WTC11 (cell line): ENCODE measurements around the gene PDE4B. TPM values are rescaled to one million over a fixed set of nuclear protein-coding genes. Genes with fewer than 3 reads are reported as not detected.

ENCODE experiments used
- ATAC-seq: fragments of 200-7000 bp; cut with Tn5 transposase; 2 replicates; pipeline ENCODE4 v1.10.0; 2021; ENCODE audit warnings: mild to moderate bottlenecking, moderate library complexity
- CTCF ChIA-PET: fragments of 300-600 bp; sonication (Branson Sonifier 250); formaldehyde crosslinking; loops from one replicate; lab custom pipeline; 2021; ENCODE audit warnings: antibody characterized with exemption; lab: Charles Lee
- POLR2A ChIA-PET: fragments of 350-600 bp; sonication (Branson Sonifier 250); formaldehyde crosslinking; loops from one replicate; lab custom pipeline; 2021; ENCODE audit warnings: antibody characterized with exemption; lab: Charles Lee
- DNase-seq: peaks from one replicate; pipeline ENCODE4 v3.0.0; 2021; ENCODE audit warnings: low spot score
- H3K27ac Mint-ChIP-seq: 2 replicates; pipeline ENCODE4 v1.8.0; 2021; ENCODE audit warnings: mixed read lengths
- H3K27me3 Mint-ChIP-seq: 2 replicates; pipeline ENCODE4 v1.8.0; 2021; ENCODE audit warnings: low read depth, mild to moderate bottlenecking, moderate library complexity, mixed read lengths
- H3K36me3 Mint-ChIP-seq: 2 replicates; pipeline ENCODE4 v1.8.0; 2021; ENCODE audit warnings: mixed read lengths
- H3K4me1 Mint-ChIP-seq: 2 replicates; pipeline ENCODE4 v1.8.0; 2022; ENCODE audit warnings: mixed read lengths
- H3K4me3 Mint-ChIP-seq: 2 replicates; pipeline ENCODE4 v1.8.0; 2021; ENCODE audit warnings: mild to moderate bottlenecking, moderate library complexity, mixed read lengths
- H3K9me3 Mint-ChIP-seq: 2 replicates; pipeline ENCODE4 v1.8.0; 2021; ENCODE audit warnings: mixed read lengths
- ATF6 ChIP-seq: sonication (generic); formaldehyde crosslinking; IDR thresholded peaks from 2 replicates; pipeline ENCODE4 v1.8.1; 2023; ENCODE audit warnings: mild to moderate bottlenecking, missing genetic modification reagents
- EMX1 ChIP-seq: fragments of 250-450 bp; sonication (Bioruptor Pico); IDR thresholded peaks from 2 replicates; pipeline ENCODE4 v1.8.0; 2021; ENCODE audit warnings: mild to moderate bottlenecking
- ERG ChIP-seq: fragments of 250-450 bp; sonication (Bioruptor Pico); IDR thresholded peaks from 2 replicates; pipeline ENCODE4 v1.8.0; 2021; ENCODE audit warnings: mild to moderate bottlenecking
- GTF2I ChIP-seq: fragments of 250-450 bp; sonication (Bioruptor Pico); conservative IDR thresholded peaks from 2 replicates; pipeline ENCODE4 v1.4.0; 2021; ENCODE audit warnings: mild to moderate bottlenecking
- MYBL2 ChIP-seq: sonication (generic); formaldehyde crosslinking; IDR thresholded peaks from 2 replicates; pipeline ENCODE4 v1.8.1; 2023; ENCODE audit warnings: mild to moderate bottlenecking, moderate library complexity, missing genetic modification reagents
- NR1H2 ChIP-seq: sonication (generic); formaldehyde crosslinking; IDR thresholded peaks from 2 replicates; pipeline ENCODE4 v1.9.0; 2021; ENCODE audit warnings: mild to moderate bottlenecking, moderate library complexity, missing genetic modification reagents
- SOX15 ChIP-seq: fragments of 250-450 bp; sonication (Bioruptor Pico); IDR thresholded peaks from 2 replicates; pipeline ENCODE4 v1.9.0; 2021; ENCODE audit warnings: mild to moderate bottlenecking
- ZNF317 ChIP-seq: sonication (generic); formaldehyde crosslinking; IDR thresholded peaks from 2 replicates; pipeline ENCODE4 v1.8.1; 2023; ENCODE audit warnings: low read depth, mild to moderate bottlenecking, moderate library complexity, missing genetic modification reagents, borderline replicate concordance
- ZNF671 ChIP-seq: fragments of 250-450 bp; sonication (Bioruptor Pico); IDR thresholded peaks from 2 replicates; pipeline ENCODE4 v1.8.0; 2021; ENCODE audit warnings: mild to moderate bottlenecking
- total RNA-seq: library from RNA; stranded (reverse); gene quantifications from 3 replicates; pipeline ENCODE4 v1.2.3, GENCODE V29; 2021
- TF ChIP-seq, protein P1 (sequence below): sonication (generic); formaldehyde crosslinking; IDR thresholded peaks from 2 replicates; pipeline ENCODE4 v1.8.1; 2023; ENCODE audit warnings: mild to moderate bottlenecking, missing genetic modification reagents, borderline replicate concordance
- TF ChIP-seq, protein P2 (sequence below): sonication (generic); formaldehyde crosslinking; IDR thresholded peaks from 2 replicates; pipeline ENCODE4 v1.8.1; 2023; ENCODE audit warnings: mild to moderate bottlenecking, missing genetic modification reagents, moderate library complexity

PDE4B gene
- total RNA-seq, 1 experiment from 2014 or later, result 8.0 TPM

- H3K36me3 Mint-ChIP-seq, result peaks cover 63% of the 10 kb centered on the region
- ATAC-seq (no peak), DNase-seq (no peak)
- peaks cover 14% of the 10 kb centered on the region for H3K4me1 Mint-ChIP-seq
- TF ChIP-seq ZNF317 (CRISPR knock-in tag) (peak; percentile 99), ERG (CRISPR knock-in tag) (no peak)
- TF ChIP-seq, protein P1, sequence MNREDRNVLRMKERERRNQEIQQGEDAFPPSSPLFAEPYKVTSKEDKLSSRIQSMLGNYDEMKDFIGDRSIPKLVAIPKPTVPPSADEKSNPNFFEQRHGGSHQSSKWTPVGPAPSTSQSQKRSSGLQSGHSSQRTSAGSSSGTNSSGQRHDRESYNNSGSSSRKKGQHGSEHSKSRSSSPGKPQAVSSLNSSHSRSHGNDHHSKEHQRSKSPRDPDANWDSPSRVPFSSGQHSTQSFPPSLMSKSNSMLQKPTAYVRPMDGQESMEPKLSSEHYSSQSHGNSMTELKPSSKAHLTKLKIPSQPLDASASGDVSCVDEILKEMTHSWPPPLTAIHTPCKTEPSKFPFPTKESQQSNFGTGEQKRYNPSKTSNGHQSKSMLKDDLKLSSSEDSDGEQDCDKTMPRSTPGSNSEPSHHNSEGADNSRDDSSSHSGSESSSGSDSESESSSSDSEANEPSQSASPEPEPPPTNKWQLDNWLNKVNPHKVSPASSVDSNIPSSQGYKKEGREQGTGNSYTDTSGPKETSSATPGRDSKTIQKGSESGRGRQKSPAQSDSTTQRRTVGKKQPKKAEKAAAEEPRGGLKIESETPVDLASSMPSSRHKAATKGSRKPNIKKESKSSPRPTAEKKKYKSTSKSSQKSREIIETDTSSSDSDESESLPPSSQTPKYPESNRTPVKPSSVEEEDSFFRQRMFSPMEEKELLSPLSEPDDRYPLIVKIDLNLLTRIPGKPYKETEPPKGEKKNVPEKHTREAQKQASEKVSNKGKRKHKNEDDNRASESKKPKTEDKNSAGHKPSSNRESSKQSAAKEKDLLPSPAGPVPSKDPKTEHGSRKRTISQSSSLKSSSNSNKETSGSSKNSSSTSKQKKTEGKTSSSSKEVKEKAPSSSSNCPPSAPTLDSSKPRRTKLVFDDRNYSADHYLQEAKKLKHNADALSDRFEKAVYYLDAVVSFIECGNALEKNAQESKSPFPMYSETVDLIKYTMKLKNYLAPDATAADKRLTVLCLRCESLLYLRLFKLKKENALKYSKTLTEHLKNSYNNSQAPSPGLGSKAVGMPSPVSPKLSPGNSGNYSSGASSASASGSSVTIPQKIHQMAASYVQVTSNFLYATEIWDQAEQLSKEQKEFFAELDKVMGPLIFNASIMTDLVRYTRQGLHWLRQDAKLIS (CRISPR knock-in tag), result no peak
- TF ChIP-seq, protein P2, sequence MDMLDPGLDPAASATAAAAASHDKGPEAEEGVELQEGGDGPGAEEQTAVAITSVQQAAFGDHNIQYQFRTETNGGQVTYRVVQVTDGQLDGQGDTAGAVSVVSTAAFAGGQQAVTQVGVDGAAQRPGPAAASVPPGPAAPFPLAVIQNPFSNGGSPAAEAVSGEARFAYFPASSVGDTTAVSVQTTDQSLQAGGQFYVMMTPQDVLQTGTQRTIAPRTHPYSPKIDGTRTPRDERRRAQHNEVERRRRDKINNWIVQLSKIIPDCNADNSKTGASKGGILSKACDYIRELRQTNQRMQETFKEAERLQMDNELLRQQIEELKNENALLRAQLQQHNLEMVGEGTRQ (CRISPR knock-in tag), result no peak
- H3K4me3 Mint-ChIP-seq, result no peak overlapping the region
- peaks cover 83% of the 10 kb centered on the region for H3K9me3 Mint-ChIP-seq
- POLR2A ChIA-PET, result no interaction called here
- no peak overlapping the region for H3K27ac Mint-ChIP-seq
- no peaks in the 10 kb centered on the region for H3K27me3 Mint-ChIP-seq
- CTCF ChIA-PET, result no interaction called here
These were observed 594.0 kb downstream of the PDE4B start for GRCh38 chr1:66386712-66387111.

DNA sequence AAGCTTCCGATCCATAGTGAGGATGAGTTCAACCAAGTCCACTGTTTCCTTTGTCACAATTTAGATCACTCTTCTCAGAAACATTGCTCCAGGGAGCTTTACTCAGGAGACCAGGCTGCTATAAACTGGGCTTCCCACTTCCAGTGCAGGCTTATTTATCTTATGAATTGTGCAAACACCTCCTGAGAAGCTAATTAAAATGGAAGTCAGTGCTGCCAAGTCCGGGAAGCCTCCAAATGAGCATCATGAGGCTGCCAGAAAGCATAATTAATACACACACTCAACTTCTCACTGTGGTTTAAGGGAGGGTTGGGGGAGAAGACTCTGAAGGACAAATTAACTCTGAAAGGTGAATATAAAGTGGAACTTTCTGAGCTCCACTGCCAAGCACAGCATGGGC lies 596.2 kb downstream of the PDE4B start:
- H3K9me3 Mint-ChIP-seq, result peaks cover 68% of the 10 kb centered on the region
- ATAC-seq (no peak), DNase-seq (no peak)
- CTCF ChIA-PET, result no interaction called here
- TF ChIP-seq MYBL2 (CRISPR knock-in tag), result no peak
- no peak for TF ChIP-seq ATF6
- no peak for TF ChIP-seq EMX1 (CRISPR knock-in tag)
- TF ChIP-seq NR1H2 (CRISPR knock-in tag), result no peak
- H3K27ac Mint-ChIP-seq, result no peak overlapping the region
- H3K4me1 Mint-ChIP-seq, result peaks cover 6% of the 10 kb centered on the region
- H3K27me3 Mint-ChIP-seq, result no peaks in the 10 kb centered on the region
- POLR2A ChIA-PET, result no interaction called here
- peaks cover 45% of the 10 kb centered on the region for H3K36me3 Mint-ChIP-seq
- H3K4me3 Mint-ChIP-seq, result no peak overlapping the region

GRCh38 chr1:66393586-66394287 lies 601.0 kb downstream of the PDE4B start:
- TF ChIP-seq SOX15, result no peak
- DNase-seq (no peak), ATAC-seq (no peak)
- CTCF ChIA-PET, result no interaction called here
- Mint-ChIP-seq H3K9me3 (peaks cover 23% of the 10 kb centered on the region), H3K4me1 (no peaks in the 10 kb centered on the region), H3K27ac (no peak overlapping the region), H3K4me3 (no peak overlapping the region), H3K27me3 (no peaks in the 10 kb centered on the region), H3K36me3 (peaks cover 12% of the 10 kb centered on the region)
- POLR2A ChIA-PET, result no interaction called here

DNA sequence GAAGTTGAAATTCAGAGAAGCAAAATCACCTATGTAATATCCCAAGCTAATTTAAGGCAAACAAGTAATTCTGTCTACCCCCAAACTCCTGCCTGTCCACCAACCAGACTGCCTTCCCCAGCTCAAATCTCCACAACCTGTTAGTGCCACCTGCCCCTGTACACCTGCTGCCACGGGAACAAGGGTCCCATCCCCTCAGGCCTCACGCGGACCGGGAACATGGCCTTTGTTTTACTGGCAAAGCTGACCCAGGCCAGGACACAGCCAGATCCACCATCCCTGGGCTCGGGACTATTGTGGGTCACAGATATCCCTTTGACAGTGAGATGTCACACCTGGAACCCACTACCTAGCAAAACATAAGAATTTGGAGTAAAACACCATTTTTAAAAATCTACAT lies 601.9 kb downstream of the PDE4B start:
- ChIA-PET CTCF (interaction anchor here (2.0 kb wide), 1 partner anchor 52 kb away, joined by 5 read pairs; no protein-coding TSS in a partner anchor), POLR2A (no interaction called here)
- Mint-ChIP-seq H3K9me3 (peaks cover 15% of the 10 kb centered on the region), H3K36me3 (peaks cover 10% of the 10 kb centered on the region), H3K27me3 (no peaks in the 10 kb centered on the region), H3K4me1 (no peaks in the 10 kb centered on the region), H3K4me3 (no peak overlapping the region), H3K27ac (no peak overlapping the region)
- DNase-seq, result no peak
- ATAC-seq, result no peak
- no peak for TF ChIP-seq GTF2I (CRISPR knock-in tag)
- no peak for TF ChIP-seq ZNF671 (CRISPR knock-in tag)
